Cerebellar cortex (tissue), 1 donor: Measurements from ENCODE around the gene OPA1.

Experiments
- DNase-seq: peaks from one replicate; pipeline ENCODE4 v3.0.0-alpha.2; 2015; ENCODE audit warnings: low spot score

Gene OPA1

GRCh38 chr3:193710286-193711165 lies 117.5 kb downstream of the OPA1 start:
- no peak for DNase-seq

- no peak for DNase-seq
Measured at GRCh38 chr3:193711166-193711485, 118.1 kb downstream of the OPA1 start.

GRCh38 chr3:193711523-193711963 lies 118.5 kb downstream of the OPA1 start:
- DNase-seq = no peak

GRCh38 chr3:193711964-193712598 lies 119.1 kb downstream of the OPA1 start:
- DNase-seq = no peak

- no peak for DNase-seq
Measured at GRCh38 chr3:193712938-193713337, 119.9 kb downstream of the OPA1 start.

- no peak for DNase-seq
Measured at GRCh38 chr3:193714523-193715137, 121.6 kb downstream of the OPA1 start.

GRCh38 chr3:193716150-193716549 lies 123.1 kb downstream of the OPA1 start:
- DNase-seq = no peak

- no peak for DNase-seq
Measured at GRCh38 chr3:193719735-193720134, 126.7 kb downstream of the OPA1 start.

GRCh38 chr3:193720169-193720568 lies 127.2 kb downstream of the OPA1 start:
- no peak for DNase-seq

GRCh38 chr3:193722566-193722965 lies 129.6 kb downstream of the OPA1 start:
- DNase-seq = no peak

- no peak for DNase-seq
Measured at GRCh38 chr3:193727089-193727488, 134.1 kb downstream of the OPA1 start.

GRCh38 chr3:193728429-193729087 lies 135.6 kb downstream of the OPA1 start:
- DNase-seq = no peak

GRCh38 chr3:193729088-193729465 lies 136.1 kb downstream of the OPA1 start:
- DNase-seq = no peak

- no peak for DNase-seq
Measured at GRCh38 chr3:193729601-193730000, 136.6 kb downstream of the OPA1 start.

GRCh38 chr3:193730511-193730910 lies 137.5 kb downstream of the OPA1 start:
- DNase-seq = no peak

- no peak for DNase-seq
Measured at GRCh38 chr3:193730976-193731375, 138.0 kb downstream of the OPA1 start.

- no peak for DNase-seq
Measured at GRCh38 chr3:193731656-193732055, 138.6 kb downstream of the OPA1 start.

- no peak for DNase-seq
Measured at GRCh38 chr3:193732391-193732790, 139.4 kb downstream of the OPA1 start.

- DNase-seq = no peak
Measured at GRCh38 chr3:193732827-193733226, 139.8 kb downstream of the OPA1 start.

- no peak for DNase-seq
Measured at GRCh38 chr3:193734737-193735366, 141.8 kb downstream of the OPA1 start.

- DNase-seq = no peak
Measured at GRCh38 chr3:193735850-193736249, 142.8 kb downstream of the OPA1 start.

- DNase-seq = no peak
Measured at GRCh38 chr3:193736616-193737015, 143.6 kb downstream of the OPA1 start.
